ENCODE measurements around the gene PTPRR.

DNA sequence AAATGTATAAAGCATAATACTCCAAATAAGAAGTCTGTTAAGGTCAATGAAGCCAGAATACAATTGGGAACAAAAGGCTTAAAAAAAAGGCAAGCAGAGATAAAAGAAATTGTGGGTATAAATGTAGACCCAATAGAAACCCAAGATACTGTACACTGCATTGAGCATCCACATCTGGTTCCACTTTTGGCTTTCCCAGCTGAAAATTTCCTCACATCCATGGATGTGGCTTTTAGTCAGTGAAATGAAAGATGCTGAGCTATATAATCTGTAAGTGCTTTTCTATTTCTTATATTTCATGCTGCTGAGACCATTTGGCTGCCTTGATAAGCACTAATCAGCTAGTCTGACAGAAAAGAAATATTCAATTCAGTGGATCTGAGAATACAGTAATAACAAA is 83.5 kb downstream of the PTPRR start:
- no peak for TF ChIP-seq BHLHE40 (IDR thresholded peaks at IDR 0.05; ENCODE audit: borderline replicate concordance)
- no peak for TF ChIP-seq ARNT (IDR thresholded peaks at IDR 0.05)
- no peak for TF ChIP-seq SUZ12 (IDR thresholded peaks at IDR 0.05)
- no peak for TF ChIP-seq TARDBP (IDR thresholded peaks at IDR 0.05)
- TF ChIP-seq ELF4 (IDR thresholded peaks at IDR 0.05), result no peak
- no peak for TF ChIP-seq FOXA1 (IDR thresholded peaks at IDR 0.05)
- TF ChIP-seq FOXM1 (IDR thresholded peaks at IDR 0.05; ENCODE audit: borderline replicate concordance), result no peak
- no peak for TF ChIP-seq ZNF384 (IDR thresholded peaks at IDR 0.05)
- TF ChIP-seq LEF1 (IDR thresholded peaks at IDR 0.05; ENCODE audit: borderline replicate concordance), result no peak
- no peak for TF ChIP-seq SP1 (IDR thresholded peaks at IDR 0.05)
- no peak for TF ChIP-seq FOXK2 (IDR thresholded peaks at IDR 0.05)
- TF ChIP-seq NFRKB (IDR thresholded peaks at IDR 0.05), result no peak

Data from HEK293T (cell line).